ENCODE data around the gene CAMKK2. TPM values are rescaled to one million over a fixed set of nuclear protein-coding genes. Genes with fewer than 3 reads are reported as not detected.

Gene CAMKK2
- total and polyA plus RNA-seq, 7 donors, result 4.4 to 12.3 (median 8.3) TPM

GRCh38 chr12:121273364-121273896 is 23.1 kb downstream of the CAMKK2 start:
- 92 to 94% (median 94%) methylated on average over 12 to 14 of the region's 14 CpGs for WGBS, 3 donors
- TF ChIP-seq CTCF (IDR thresholded peaks at IDR 0.05), result no peak

GRCh38 chr12:121267822-121268221 is 28.7 kb downstream of the CAMKK2 start:
- peaks cover 3 to 79% of the 10 kb centered on the region in 2 donors for H3K36me3 ChIP-seq (ENCODE audit: insufficient read depth in 1 of 2, low read depth in 1 of 2)
- intact Hi-C loops (cut with DNase I), result no loop called here
- WGBS, 3 donors, result 96 to 99% (median 97%) methylated on average over 1 of the region's 1 CpG
- H3K4me1 ChIP-seq, result no peaks in the 10 kb centered on the region
- TF ChIP-seq CTCF (IDR thresholded peaks at IDR 0.05), result no peak
- H3K27ac ChIP-seq, result no peak overlapping the region
- ATAC-seq (no peak), DNase-seq (no peak)
- H3K9me3 ChIP-seq, result no peaks in the 10 kb centered on the region
- no peak overlapping the region for H3K4me3 ChIP-seq
- no peaks in the 10 kb centered on the region for H3K27me3 ChIP-seq (ENCODE audit: insufficient read depth in 3 of 3, low read length in 2 of 3)

More at GRCh38 chr12:121273364-121273896, 23.1 kb downstream of the CAMKK2 start:
- Histone ChIP-seq H3K4me3 (no peak overlapping the region), H3K36me3 (ENCODE audit: insufficient read depth in 1 of 2, low read depth in 1 of 2) (peaks cover 0 to 39% of the 10 kb centered on the region in 2 donors), H3K27me3 (ENCODE audit: insufficient read depth in 3 of 3, low read length in 2 of 3) (no peaks in the 10 kb centered on the region), H3K27ac (no peak overlapping the region), H3K9me3 (no peaks in the 10 kb centered on the region), H3K4me1 (no peaks in the 10 kb centered on the region)
- intact Hi-C loops (cut with DNase I), result no loop called here
- DNase-seq, result no peak
- no peak for ATAC-seq

- Histone ChIP-seq H3K36me3 (ENCODE audit: insufficient read depth in 1 of 2, low read depth in 1 of 2) (peaks cover 3 to 92% of the 10 kb centered on the region in 2 donors), H3K27ac (no peak overlapping the region), H3K4me3 (no peak overlapping the region), H3K27me3 (ENCODE audit: insufficient read depth in 3 of 3, low read length in 2 of 3) (no peaks in the 10 kb centered on the region), H3K4me1 (no peaks in the 10 kb centered on the region), H3K9me3 (no peaks in the 10 kb centered on the region)
- ATAC-seq (no peak), DNase-seq (no peak)
- TF ChIP-seq CTCF (IDR thresholded peaks at IDR 0.05), result no peak
- intact Hi-C loops (cut with DNase I), result no loop called here
- 81 to 83% (median 81%) methylated on average over 10 of the region's 10 CpGs for WGBS, 3 donors
Measured at GRCh38 chr12:121264951-121265515, 31.5 kb downstream of the CAMKK2 start.

GRCh38 chr12:121264135-121264534 is 32.4 kb downstream of the CAMKK2 start:
- no peak for TF ChIP-seq CTCF (IDR thresholded peaks at IDR 0.05)
- intact Hi-C loops (cut with DNase I), result no loop called here
- H3K36me3 ChIP-seq (ENCODE audit: insufficient read depth in 1 of 2, low read depth in 1 of 2), result peaks cover 3 to 92% of the 10 kb centered on the region in 2 donors
- no peak overlapping the region for H3K27ac ChIP-seq
- no peaks in the 10 kb centered on the region for H3K9me3 ChIP-seq
- no peak overlapping the region for H3K4me3 ChIP-seq
- H3K27me3 ChIP-seq (ENCODE audit: insufficient read depth in 3 of 3, low read length in 2 of 3), result no peaks in the 10 kb centered on the region
- WGBS, 3 donors, result 91 to 93% (median 92%) methylated on average over 8 of the region's 8 CpGs
- ATAC-seq, result no peak
- H3K4me1 ChIP-seq, result no peaks in the 10 kb centered on the region
- DNase-seq, result no peak

Measured in psoas muscle (tissue), 8 donors.